Ishikawa (cell line): ENCODE data around the gene ZRANB1.

ENCODE experiments used
- CEBPB ChIP-seq: IDR thresholded peaks from 2 replicates; pipeline ENCODE4 v1.6.1; 2012
- CREB1 ChIP-seq: IDR thresholded peaks from 2 replicates; pipeline ENCODE4 v1.6.1; 2012; ENCODE audit warnings: low read depth
- EGR1 ChIP-seq: IDR thresholded peaks from 2 replicates; pipeline ENCODE4 v1.6.1; 2012
- EP300 ChIP-seq: IDR thresholded peaks from 2 replicates; pipeline ENCODE4 v1.6.1; 2012; ENCODE audit warnings: borderline replicate concordance
- FOXM1 ChIP-seq: IDR thresholded peaks from 2 replicates; pipeline ENCODE4 v1.6.1; 2012; ENCODE audit warnings: low read depth, borderline replicate concordance
- MAX ChIP-seq: IDR thresholded peaks from 2 replicates; pipeline ENCODE4 v1.6.1; 2012
- NFIC ChIP-seq: IDR thresholded peaks from 2 replicates; pipeline ENCODE4 v1.6.1; 2012
- RAD21 ChIP-seq: IDR thresholded peaks from 2 replicates; pipeline ENCODE4 v1.6.1; 2012; ENCODE audit warnings: low read depth
- REST ChIP-seq: IDR thresholded peaks from 2 replicates; pipeline ENCODE4 v1.6.1; 2012; ENCODE audit warnings: low read depth, mild to moderate bottlenecking
- TAF1 ChIP-seq: IDR thresholded peaks from 2 replicates; pipeline ENCODE4 v1.6.1; 2012; ENCODE audit warnings: low read depth, mild to moderate bottlenecking
- TCF12 ChIP-seq: IDR thresholded peaks from 2 replicates; pipeline ENCODE4 v1.6.1; 2012; ENCODE audit warnings: low read depth
- TEAD4 ChIP-seq: IDR thresholded peaks from 2 replicates; pipeline ENCODE4 v1.6.1; 2012
- USF1 ChIP-seq: IDR thresholded peaks from 2 replicates; pipeline ENCODE4 v1.6.1; 2012
- YY1 ChIP-seq: IDR thresholded peaks from 2 replicates; pipeline ENCODE4 v1.6.1; 2012; ENCODE audit warnings: low read depth
- ZBTB7A ChIP-seq: IDR thresholded peaks from 2 replicates; pipeline ENCODE4 v1.6.1; 2012; ENCODE audit warnings: low read depth

The ZRANB1 gene

DNA sequence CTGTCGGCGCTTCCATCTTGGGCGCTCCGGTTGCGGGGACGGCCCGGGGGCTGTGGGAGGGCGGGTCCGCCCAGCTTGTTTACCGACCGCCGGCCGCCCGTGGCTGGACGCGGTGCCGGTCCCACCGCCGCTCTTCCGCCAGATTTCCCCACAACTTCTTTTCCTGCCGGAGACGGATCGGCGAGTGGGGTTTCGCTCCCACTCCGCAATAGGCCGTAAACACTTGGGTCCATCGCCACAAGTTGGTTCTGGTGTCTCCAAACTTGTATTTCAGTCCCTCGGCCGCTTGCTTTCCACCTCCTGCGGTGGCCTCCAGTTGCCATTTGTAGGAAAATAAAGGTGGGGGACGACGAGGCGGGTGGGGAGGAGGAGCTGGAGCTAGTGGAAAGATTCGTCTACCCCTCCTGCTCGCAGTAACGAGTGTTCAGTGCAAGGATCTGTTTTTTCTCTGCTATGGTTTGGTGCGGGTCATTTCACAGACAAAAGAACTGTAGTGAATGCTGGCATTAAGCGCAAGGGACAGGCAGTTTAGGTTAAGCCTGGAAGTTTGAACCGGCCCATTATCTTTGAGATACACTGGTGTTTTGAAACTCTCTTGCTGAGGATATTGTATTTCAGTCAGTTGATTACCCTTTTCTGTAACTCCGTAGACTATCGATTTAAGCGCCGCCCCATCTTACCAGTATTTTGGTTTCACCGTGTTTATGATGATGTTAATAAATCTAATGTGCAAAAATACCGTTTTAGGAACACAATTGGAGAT, 24.3 kb upstream of the ZRANB1 start:
- no peak; the same call in 1 of the 2 replicates for TF ChIP-seq TAF1
- TF ChIP-seq MAX = peak; percentile 25; the same call in 1 of the 2 replicates
- 0 out of 2 replicates have a peak, but pooled peaks have one; percentile 16 for TF ChIP-seq EGR1

DNA sequence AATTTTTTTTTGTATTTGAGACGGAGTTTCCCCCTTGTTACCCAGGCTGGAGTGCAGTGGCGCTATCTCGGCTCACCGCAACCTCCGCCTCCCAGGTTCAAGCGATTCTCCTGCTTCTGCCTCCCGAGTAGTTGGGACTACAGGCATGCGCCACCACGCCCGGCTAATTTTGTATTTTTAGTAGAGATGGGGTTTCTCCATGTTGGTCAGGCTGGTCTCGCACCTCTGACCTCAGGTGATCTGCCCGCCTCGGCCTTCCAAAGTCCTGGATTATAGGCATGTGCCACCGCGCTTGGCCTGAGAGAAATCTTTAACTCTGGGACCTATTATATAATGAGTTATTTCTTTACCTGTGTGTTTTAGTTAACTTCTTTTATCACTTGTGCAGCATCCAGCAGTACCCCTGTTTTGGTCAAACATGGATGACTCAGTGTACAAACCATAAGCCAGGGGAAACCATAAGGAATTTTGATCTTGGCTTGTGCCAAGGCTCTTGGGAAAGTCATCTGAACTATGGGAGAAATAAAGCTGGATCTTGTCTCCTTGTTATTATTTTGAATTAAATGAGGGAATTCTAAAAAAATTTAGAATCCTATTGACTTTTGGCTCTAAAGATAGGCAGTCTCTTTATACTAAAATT, 23.6 kb upstream of the ZRANB1 start:
- no peak for TF ChIP-seq CEBPB
- TF ChIP-seq EP300 = no peak
- no peak for TF ChIP-seq MAX
- no peak for TF ChIP-seq TEAD4
- no peak for TF ChIP-seq YY1
- TF ChIP-seq RAD21 = no peak
- no peak for TF ChIP-seq FOXM1

GRCh38 chr10:124918906-124919305, 23.0 kb upstream of the ZRANB1 start:
- TF ChIP-seq ZBTB7A = no peak
- no peak for TF ChIP-seq TEAD4
- no peak for TF ChIP-seq TAF1
- TF ChIP-seq MAX = no peak

GRCh38 chr10:124921261-124921660, 20.7 kb upstream of the ZRANB1 start:
- TF ChIP-seq EP300 (no peak), NFIC (no peak)

DNA sequence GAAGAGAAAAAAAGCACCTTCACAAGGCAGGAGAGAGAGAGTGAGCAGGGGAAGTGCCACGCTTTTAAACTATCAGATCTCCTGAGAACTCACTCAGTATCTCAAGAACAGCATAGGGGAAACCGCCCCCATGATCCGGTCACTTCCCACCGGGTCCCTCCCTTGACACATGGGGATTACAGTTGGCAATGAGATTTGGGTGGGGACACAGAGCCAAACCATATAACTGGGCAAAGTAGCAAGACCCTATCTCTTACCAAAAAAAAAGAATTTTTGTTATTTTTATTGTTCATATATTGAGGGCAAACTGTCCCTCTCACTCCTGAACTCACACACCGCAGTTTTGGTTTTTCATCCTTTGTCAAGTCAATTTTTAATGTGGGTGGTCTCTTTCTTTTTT, 18.2 kb upstream of the ZRANB1 start:
- TF ChIP-seq CREB1 (no peak), EP300 (no peak), RAD21 (no peak), NFIC (no peak), EGR1 (no peak), TAF1 (no peak), TCF12 (no peak), ZBTB7A (no peak), YY1 (no peak), USF1 (no peak), CEBPB (no peak), MAX (no peak), FOXM1 (no peak), REST (no peak), TEAD4 (no peak)

GRCh38 chr10:124926548-124926947, 15.4 kb upstream of the ZRANB1 start:
- TF ChIP-seq TAF1 (no peak), ZBTB7A (no peak), FOXM1 (no peak), RAD21 (no peak), YY1 (no peak), REST (no peak), EGR1 (no peak), CEBPB (no peak), USF1 (no peak), CREB1 (no peak), EP300 (no peak), TEAD4 (no peak), MAX (no peak), NFIC (no peak), TCF12 (no peak)
